ENCODE measurements around the gene AP2B1.
"Not testable (repeated sequence)": the region's sequence is repeated elsewhere in the genome, so short reads cannot be mapped to it uniquely, and the experiment has no call there.

AP2B1 gene

DNA sequence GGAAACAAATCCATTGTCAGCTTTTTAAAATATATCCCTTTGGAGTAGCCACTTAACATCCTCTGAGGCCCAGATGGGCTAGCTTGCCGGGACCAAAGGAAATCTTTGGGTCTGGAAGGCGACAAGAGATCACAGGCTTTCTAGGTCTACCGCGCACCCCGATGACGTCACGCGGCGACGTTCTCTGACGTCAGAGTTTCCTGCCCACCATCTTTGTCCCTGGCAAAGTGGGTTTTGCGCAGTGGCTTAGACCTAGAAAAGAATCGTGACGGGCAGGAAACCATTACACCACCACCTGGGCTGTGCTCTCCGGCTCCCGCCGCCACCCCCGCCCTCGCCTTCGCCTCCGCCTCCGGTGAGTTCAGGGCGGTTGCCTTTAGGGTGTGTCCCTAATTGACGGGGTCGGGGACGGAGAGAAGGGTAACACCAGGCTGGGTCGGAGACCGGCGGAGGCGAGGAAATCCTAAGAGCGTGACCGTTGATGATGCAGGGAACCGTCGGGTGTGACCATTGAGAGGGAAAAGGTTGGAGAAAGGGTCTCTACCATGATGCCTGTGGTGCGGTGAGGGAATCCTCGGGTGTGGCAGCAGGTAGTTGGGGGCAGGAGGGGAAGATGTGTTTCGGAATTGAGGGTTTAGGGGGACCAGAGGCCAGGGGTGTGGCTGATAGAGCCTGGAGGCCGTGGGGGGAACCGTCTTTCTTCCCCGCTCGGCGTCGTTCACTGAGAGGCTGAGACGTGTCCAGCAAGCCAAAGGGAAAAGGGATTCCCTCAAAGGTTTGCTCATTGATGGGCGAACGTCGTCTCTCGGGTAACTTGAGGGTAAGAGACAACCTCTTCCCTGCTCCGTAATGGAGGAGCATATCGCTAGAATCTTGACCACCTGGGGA is at the start of gene AP2B1:
Gene AP2B1 (plus strand): TSS at position 249 of the 888 bp plus-strand sequence. CDS start 6,709 bp downstream, outside the sequence.
- DNase-seq = peak; percentile 94

DNA sequence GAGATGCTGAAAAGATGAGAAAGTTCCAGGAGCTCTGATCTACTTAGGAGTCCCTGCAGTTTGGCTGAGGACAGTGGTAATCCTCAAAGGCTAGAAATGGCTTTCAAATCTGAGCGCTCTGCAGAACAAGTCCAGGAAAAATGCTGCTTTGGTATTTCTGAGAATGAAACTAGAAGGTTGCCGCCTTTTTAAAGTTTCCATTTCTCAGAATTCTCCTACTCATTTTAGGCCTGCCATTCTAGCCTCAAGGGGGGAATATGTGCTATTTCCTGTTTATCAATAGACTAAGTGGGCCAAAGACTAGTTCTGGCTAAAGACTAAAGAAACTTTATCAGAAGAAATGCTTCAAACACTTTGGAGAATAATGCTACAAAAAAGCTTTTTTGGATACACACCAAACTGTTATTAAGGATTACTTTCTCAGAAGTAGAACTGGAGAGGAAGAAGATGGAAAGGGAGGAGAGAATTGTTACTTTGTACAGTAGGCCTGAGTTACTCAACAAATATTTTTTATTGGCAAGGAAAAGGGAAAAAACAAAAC is 49.5 kb upstream of the AP2B1 start, which contains the start of gene SLFN12L:
Gene SLFN12L (minus strand): TSS at position 78 of the 541 bp plus-strand sequence. CDS start 15,314 bp downstream, outside the sequence.
- peak; percentile 17 for DNase-seq

- DNase-seq = no peak
Observed at GRCh38 chr17:35539659-35540026, 47.5 kb upstream of the AP2B1 start.

GRCh38 chr17:35540589-35541404 is 46.3 kb upstream of the AP2B1 start:
- DNase-seq = peak; percentile 62

GRCh38 chr17:35541434-35541833 is 45.7 kb upstream of the AP2B1 start:
- DNase-seq = no peak

DNA sequence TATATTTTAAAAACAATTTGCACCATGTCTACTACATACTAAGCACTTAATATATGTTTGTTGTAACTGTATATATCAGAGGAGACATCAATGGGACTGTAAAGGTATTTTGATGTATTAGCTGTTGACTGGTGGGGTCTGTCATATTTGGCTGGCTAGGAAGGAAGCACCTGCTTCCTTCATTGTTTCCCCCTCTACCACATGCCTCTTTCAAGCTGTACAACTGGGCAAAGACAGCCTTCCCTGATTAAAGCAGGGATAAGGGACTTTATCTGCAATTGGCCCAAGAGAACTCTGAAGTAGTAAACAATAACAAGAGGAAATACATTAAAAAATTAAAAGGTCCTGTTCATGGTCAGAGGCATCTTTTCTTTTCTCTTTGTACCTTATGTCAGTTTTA is 44.1 kb upstream of the AP2B1 start:
- DNase-seq = no peak

- DNase-seq = no peak
Observed at GRCh38 chr17:35543856-35544255, 43.3 kb upstream of the AP2B1 start.

GRCh38 chr17:35545150-35545549 is 42.0 kb upstream of the AP2B1 start:
- no peak for DNase-seq

- DNase-seq = no peak
Observed at GRCh38 chr17:35546487-35546886, 40.6 kb upstream of the AP2B1 start.

GRCh38 chr17:35548208-35548810 is 38.8 kb upstream of the AP2B1 start:
- DNase-seq = no peak

DNA sequence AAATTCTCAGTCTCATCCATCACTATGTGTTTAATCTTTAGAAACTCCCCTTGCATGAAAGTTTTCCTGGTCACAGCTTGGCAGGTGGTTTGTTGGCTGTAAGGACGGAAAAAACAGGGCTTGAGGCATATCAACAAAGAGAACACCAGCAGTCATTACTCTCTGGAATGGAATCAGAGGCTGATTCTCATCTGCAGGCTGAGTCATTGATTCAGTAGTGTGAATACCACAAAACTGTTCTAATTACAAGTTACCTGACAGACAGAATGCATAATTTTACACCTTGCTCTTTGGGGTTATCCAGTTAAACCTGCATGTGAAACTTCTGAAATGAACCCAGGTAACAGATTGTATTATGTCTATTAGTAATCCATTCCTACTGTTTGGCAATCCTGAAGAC is 38.1 kb upstream of the AP2B1 start:
- no peak for DNase-seq

DNA sequence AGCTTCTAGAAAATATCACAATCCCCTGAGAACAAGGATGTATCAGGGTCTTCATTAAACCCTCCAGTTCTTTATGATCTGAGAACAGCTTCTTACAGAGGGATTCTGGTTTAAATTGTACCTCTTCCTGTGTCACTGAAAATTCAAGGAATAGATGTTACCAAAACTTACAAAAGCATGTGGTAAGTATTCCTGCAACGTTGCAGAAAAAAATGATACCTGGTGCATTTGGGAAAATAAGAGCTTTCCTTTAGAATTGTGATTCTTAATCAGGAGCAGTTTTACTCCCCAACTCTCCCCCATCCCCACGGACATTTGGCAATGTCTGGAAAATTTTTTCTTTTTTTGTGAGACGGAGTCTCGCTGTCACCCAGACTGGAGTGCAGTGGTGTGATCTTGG is 33.8 kb upstream of the AP2B1 start:
- no peak for DNase-seq

- no peak for DNase-seq
Observed at GRCh38 chr17:35554668-35555067, 32.5 kb upstream of the AP2B1 start.

GRCh38 chr17:35555691-35556090 is 31.4 kb upstream of the AP2B1 start:
- DNase-seq = peak; percentile 11

DNA sequence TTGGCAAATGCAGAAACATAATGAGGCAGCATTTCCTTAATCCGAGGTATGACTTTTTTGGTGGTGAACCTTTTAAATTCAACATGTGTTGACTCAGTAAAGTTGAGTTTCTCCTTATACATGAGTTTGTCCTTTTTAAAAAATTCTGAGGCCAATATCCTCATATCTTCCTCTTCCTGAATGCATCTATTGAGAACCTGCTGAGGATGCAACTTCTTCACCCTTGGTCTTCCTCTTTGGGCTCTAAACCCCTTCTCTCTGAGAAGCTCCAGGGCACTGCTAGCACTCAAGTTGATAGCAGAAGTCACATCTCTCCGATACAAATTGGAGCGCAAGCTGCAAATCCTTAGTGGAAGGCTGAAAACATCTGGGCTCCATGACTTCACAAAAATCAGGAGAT is 29.8 kb upstream of the AP2B1 start:
- DNase-seq = no peak

DNA sequence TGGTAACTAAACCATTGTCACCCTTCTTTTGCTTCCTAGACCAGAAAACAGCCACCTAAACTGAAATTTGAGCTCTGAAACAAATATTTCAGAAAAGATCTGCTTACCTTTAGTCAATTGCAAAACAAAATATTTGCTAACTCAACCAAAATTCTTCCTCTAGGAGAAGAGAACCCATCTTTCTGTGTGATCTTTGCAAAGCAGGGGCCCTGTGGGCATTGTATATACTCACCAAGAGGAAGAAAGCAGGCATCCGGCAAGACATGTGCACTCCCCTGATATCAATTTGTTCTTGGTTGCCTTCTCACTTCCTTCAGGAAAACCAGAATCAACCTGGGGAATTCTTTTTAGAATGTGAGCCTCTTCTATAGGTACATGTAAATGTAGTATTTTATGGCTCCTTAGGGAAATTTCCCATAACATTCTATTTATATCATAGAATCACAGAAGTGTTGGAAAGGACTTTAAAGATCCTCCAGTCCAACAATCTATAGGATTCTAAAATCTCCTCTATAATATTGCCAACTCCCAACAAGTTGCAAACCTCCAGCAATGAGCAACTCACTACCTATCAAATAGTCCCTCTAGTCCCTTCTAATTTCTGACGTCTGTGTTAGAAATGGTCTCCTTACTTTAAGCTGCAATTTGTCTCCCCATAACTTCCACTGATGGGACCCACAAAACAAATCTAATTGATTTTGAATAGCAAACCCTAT is 27.5 kb upstream of the AP2B1 start:
- DNase-seq = no peak

- no peak for DNase-seq
Observed at GRCh38 chr17:35560703-35561102, 26.4 kb upstream of the AP2B1 start, which contains the start of gene SLFN14. Gene SLFN14 (minus strand): TSS chr17:35560819. CDS start chr17:35558062, 2,757 bp downstream.

DNA sequence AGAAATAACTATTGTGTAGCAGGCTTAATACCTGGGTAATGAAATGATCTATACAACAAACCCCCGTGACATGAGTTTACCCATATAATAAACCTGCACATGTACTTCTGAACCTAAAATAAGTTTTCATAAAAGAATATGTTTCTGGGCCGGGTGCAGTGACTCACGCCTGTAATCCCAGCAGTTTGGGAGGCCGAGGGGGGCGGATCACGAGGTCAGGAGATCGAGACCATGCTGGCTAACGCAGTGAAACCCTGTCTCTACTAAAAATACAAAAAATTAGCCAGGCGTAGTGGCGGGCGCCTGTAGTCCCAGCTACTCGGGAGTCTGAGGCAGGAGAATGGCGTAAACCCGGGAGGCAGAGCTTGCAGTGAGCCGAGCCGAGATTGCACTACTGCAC is 23.9 kb upstream of the AP2B1 start:
- not testable (repeated sequence) for DNase-seq

DNA sequence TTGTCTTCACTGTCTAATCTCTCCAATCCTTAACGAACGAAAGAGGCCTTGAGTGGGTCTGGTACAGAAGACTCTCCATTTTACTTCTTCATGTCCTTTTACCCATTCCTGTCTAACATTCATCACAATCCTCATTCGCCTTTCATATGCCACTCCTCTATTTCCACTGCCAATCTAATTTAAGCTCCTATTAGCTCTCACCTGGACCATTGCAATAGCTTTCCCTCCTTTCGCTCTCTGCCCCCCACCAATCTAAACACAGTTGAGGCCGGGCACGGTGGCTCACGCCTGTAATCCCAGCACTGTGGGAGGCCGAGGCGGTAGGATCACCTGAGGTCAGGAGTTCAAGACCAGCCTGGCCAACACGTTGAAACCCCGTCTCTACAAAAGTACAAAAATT is 20.2 kb upstream of the AP2B1 start:
- DNase-seq = no peak

DNA sequence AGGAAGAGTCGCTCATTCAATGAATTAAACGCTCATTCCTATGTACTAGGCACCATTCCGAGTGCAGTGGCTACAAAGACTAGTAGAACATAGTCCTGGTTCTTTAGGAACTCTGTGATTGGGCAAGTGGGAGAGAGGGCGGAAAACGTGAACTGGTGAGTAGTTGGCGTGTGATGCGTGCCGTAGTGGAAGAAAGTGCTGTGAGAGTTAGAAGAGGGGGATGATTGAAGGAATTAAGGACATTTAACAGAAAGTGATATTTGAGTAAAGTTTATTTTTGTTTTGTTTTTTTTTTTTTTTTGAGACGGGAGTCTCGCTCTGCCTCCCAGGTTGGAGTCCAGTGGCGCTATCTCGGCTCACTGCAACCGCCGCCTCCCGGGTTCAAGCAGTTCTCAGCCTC is 18.6 kb upstream of the AP2B1 start:
- DNase-seq = peak; percentile 44

- DNase-seq = no peak
Observed at GRCh38 chr17:35569405-35569804, 17.7 kb upstream of the AP2B1 start.

- no peak for DNase-seq
Observed at GRCh38 chr17:35575759-35576158, 11.4 kb upstream of the AP2B1 start.
